Mesenchymal stem cell (in vitro differentiated cells and primary cell): ENCODE results near the gene CLCNKB.
"Not testable (repeated sequence)": the region's sequence is repeated elsewhere in the genome, so short reads cannot be mapped to it uniquely, and the experiment has no call there.

ENCODE experiments used
- DNase-seq: peaks from one replicate; pipeline ENCODE4 v3.0.0-alpha.2; 2013
- H2AFZ ChIP-seq: one replicate; pipeline ENCODE4 v1.6.1; 2013; ENCODE audit warnings: low read depth, mild to moderate bottlenecking, control low read depth, inconsistent platforms, low read length, moderate library complexity
- H2AK5ac ChIP-seq: 2 replicates; pipeline ENCODE4 v1.6.1; 2013; ENCODE audit warnings: low read length, moderate library complexity, mild to moderate bottlenecking, inconsistent platforms; ENCODE audit not compliant: severe bottlenecking
- H2BK120ac ChIP-seq: one replicate; pipeline ENCODE4 v1.6.1; 2013; ENCODE audit warnings: low read depth, mild to moderate bottlenecking, inconsistent platforms, low read length, moderate library complexity
- H2BK12ac ChIP-seq, 2 experiments: one replicate each; pipeline ENCODE4 v1.6.1; 2013; ENCODE audit warnings: inconsistent platforms in 2 of 2, low read length in 2 of 2, mild to moderate bottlenecking in 2 of 2, moderate library complexity in 2 of 2, control low read depth in 1 of 2
- H2BK15ac ChIP-seq: one replicate; pipeline ENCODE4 v1.6.1; 2013; ENCODE audit warnings: mild to moderate bottlenecking, low read depth, inconsistent platforms; ENCODE audit not compliant: poor library complexity, severe bottlenecking
- H2BK5ac ChIP-seq: 2 replicates; pipeline ENCODE4 v1.6.1; 2013; ENCODE audit warnings: low read depth, mild to moderate bottlenecking, low read length, control low read depth, inconsistent platforms; ENCODE audit not compliant: poor library complexity, severe bottlenecking
- H3K14ac ChIP-seq, 2 experiments: one replicate each; pipeline ENCODE4 v1.6.1; 2013; ENCODE audit warnings: inconsistent platforms in 2 of 2, low read length in 2 of 2, control low read depth in 1 of 2, mild to moderate bottlenecking in 1 of 2, moderate library complexity in 1 of 2
- H3K18ac ChIP-seq, 2 experiments: one replicate each; pipeline ENCODE4 v1.6.1; 2013; ENCODE audit warnings: inconsistent platforms in 2 of 2, low read length in 2 of 2, control low read depth in 1 of 2, low read depth in 1 of 2, mild to moderate bottlenecking in 1 of 2
- H3K23ac ChIP-seq, 2 experiments: one replicate each; pipeline ENCODE4 v1.6.1; 2013; ENCODE audit warnings: inconsistent platforms in 2 of 2, low read length in 2 of 2, mild to moderate bottlenecking in 2 of 2, moderate library complexity in 2 of 2, control low read depth in 1 of 2
- H3K27ac ChIP-seq: 2 replicates; pipeline ENCODE4 v1.5.1; 2013; ENCODE audit warnings: mild to moderate bottlenecking, moderate library complexity, low read length, control low read depth, inconsistent platforms; ENCODE audit not compliant: poor library complexity, severe bottlenecking
- H3K27me3 ChIP-seq, 2 experiments: 2 replicates each; pipeline versions ENCODE4 v1.6.1 to v1.7.0; 2013; ENCODE audit warnings: low read length in 2 of 2, mild to moderate bottlenecking in 2 of 2, moderate library complexity in 2 of 2, control low read depth in 1 of 2, inconsistent platforms in 1 of 2; ENCODE audit not compliant: control insufficient read depth in 1 of 2, insufficient read depth in 1 of 2
- H3K36me3 ChIP-seq, 2 experiments: 2 replicates each; pipeline versions ENCODE4 v1.6.1 to v1.7.0; 2013; ENCODE audit warnings: low read length in 2 of 2, control low read depth in 1 of 2, inconsistent platforms in 1 of 2, low read depth in 1 of 2, mild to moderate bottlenecking in 1 of 2; ENCODE audit not compliant: insufficient read depth in 2 of 2, control insufficient read depth in 1 of 2
- H3K4ac ChIP-seq, 2 experiments: one replicate each; pipeline ENCODE4 v1.6.1; 2013; ENCODE audit warnings: inconsistent platforms in 2 of 2, low read length in 2 of 2, mild to moderate bottlenecking in 2 of 2, moderate library complexity in 2 of 2, control low read depth in 1 of 2, low read depth in 1 of 2
- H3K4me1 ChIP-seq: 2 replicates; pipeline ENCODE4 v1.6.1; 2013; ENCODE audit warnings: low read depth, low read length, control low read depth; ENCODE audit not compliant: control insufficient read depth, insufficient read depth
- H3K4me2 ChIP-seq: 2 replicates; pipeline ENCODE4 v1.6.1; 2013; ENCODE audit warnings: low read length, mild to moderate bottlenecking, inconsistent platforms; ENCODE audit not compliant: poor library complexity, severe bottlenecking
- H3K4me3 ChIP-seq, 2 experiments: 2 replicates each; pipeline versions ENCODE4 v1.5.1 to v1.7.0; 2013; ENCODE audit warnings: low read length in 2 of 2, mild to moderate bottlenecking in 2 of 2, control low read depth in 1 of 2, low read depth in 1 of 2; ENCODE audit not compliant: insufficient read depth in 1 of 2
- H3K79me1 ChIP-seq: replicated peaks from 2 replicates; pipeline ENCODE4 v1.6.1; 2013; ENCODE audit warnings: mild to moderate bottlenecking, control low read depth, low read length, inconsistent platforms; ENCODE audit not compliant: poor library complexity, severe bottlenecking
- H3K9ac ChIP-seq: 2 replicates; pipeline ENCODE4 v1.7.0; 2013; ENCODE audit warnings: mild to moderate bottlenecking, low read length, moderate library complexity
- H3K9me3 ChIP-seq: 2 replicates; pipeline ENCODE4 v1.7.0; 2013; ENCODE audit warnings: mild to moderate bottlenecking, low read length; ENCODE audit not compliant: control insufficient read depth
- H4K8ac ChIP-seq: one replicate; pipeline ENCODE4 v1.6.1; 2013; ENCODE audit warnings: inconsistent platforms, mild to moderate bottlenecking, low read length, moderate library complexity
- H4K91ac ChIP-seq: one replicate; pipeline ENCODE4 v1.6.1; 2013; ENCODE audit warnings: mild to moderate bottlenecking, low read length, inconsistent platforms
- WGBS: methylation state at CpG from one replicate; pipeline ENCODE4 v1.1.7; 2013; ENCODE audit warnings: mixed read lengths; 5-methylcytosine and 5-hydroxymethylcytosine counted together

CLCNKB gene

DNA sequence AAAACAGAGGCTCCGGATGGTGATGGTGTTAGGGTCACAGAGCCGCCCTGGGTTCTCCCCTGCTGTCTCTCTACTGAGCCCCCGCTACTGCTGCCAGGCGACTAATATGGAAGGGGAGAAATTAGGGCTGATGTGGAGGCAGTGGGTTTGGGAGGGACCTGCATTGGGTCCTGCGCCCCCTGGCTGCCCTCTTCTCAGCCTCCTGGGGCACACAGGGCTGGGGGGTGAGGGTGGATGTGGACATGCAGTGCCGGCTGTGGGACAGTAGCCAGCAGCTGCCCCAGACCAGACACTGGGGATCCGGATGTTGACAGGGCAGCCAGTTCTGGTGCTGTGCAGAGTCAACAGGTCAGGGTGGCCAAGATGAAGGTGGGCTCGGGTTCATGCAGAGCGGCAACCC is 1.5 kb upstream of the CLCNKB start:
- Histone ChIP-seq H3K9ac (no peak overlapping the region), H2BK5ac (no peak overlapping the region), H2AFZ (no peak overlapping the region), H3K36me3 (no peaks in the 10 kb centered on the region), H3K23ac (no peak overlapping the region), H3K9me3 (no peaks in the 10 kb centered on the region), H3K4me2 (no peak overlapping the region), H2BK120ac (no peak overlapping the region), H2BK15ac (no peak overlapping the region), H3K14ac (no peak overlapping the region), H3K4ac (no peak overlapping the region), H2BK12ac (no peak overlapping the region), H3K18ac (no peak overlapping the region), H3K27ac (no peak overlapping the region), H3K27me3 (peaks cover 12 to 43% of the 10 kb centered on the region in 2 experiments), H3K79me1 (no peaks in the 10 kb centered on the region), H4K8ac (no peak overlapping the region), H4K91ac (no peak overlapping the region), H3K4me3 (no peak overlapping the region), H3K4me1 (no peaks in the 10 kb centered on the region), H2AK5ac (no peak overlapping the region)
- 86% methylated on average over 8 of the region's 9 CpGs for WGBS
- no peak for DNase-seq

DNA sequence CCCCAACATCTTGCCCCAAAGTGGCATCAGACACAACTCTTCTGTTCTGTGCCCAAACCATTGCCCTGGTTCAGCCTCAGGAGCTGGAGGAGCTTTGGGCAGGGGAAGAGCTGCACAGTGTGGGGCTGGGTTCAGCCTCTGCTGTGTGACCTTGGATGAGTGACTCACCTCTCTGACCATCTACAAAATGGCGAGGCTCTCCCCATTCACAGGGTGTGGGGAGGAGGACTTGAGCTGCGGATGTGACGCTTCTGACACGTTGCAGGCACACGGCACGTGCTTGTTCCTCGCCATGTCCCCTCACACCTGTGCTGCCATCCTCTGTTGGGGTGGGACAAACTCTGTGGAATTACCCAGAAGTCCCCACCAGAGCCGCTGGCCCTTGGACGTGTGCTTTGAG is 928 bp upstream of the CLCNKB start:
- not testable (repeated sequence) for H3K4ac ChIP-seq, H3K27ac ChIP-seq, H2BK12ac ChIP-seq, H3K4me2 ChIP-seq, H4K91ac ChIP-seq, H3K18ac ChIP-seq, H3K9ac ChIP-seq, H4K8ac ChIP-seq, H2AK5ac ChIP-seq, H3K4me3 ChIP-seq, H2AFZ ChIP-seq, H3K23ac ChIP-seq, H2BK120ac ChIP-seq, H2BK5ac ChIP-seq, H3K14ac ChIP-seq, H3K36me3 ChIP-seq, H3K79me1 ChIP-seq, DNase-seq, H3K9me3 ChIP-seq, H2BK15ac ChIP-seq, H3K4me1 ChIP-seq
- peaks cover 7 to 43% of the 10 kb centered on the region in 2 experiments for H3K27me3 ChIP-seq
- 78% methylated on average over 8 of the region's 9 CpGs for WGBS

DNA sequence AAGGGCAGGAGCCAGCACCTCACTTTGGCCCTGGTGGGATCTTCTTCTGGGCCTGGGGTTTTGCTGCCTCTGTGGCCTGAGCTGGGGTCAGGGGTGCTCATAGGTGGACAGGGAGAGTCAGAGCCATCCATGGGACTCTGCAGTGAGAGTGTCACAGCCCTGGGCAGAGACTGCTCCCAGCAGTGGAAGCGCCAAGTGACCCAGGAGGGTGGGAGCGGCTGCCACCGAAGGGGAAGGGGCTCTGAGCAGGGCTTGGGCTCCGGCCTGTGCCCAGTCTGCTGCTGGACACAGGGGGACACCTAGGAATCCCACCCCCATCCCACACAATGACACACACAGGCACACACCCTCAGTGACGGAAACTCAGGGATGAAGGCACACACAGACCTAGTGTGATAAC is 368 bp downstream of the CLCNKB start:
- Histone ChIP-seq H2AK5ac (no peak overlapping the region), H3K27ac (no peak overlapping the region), H4K8ac (no peak overlapping the region), H3K79me1 (no peaks in the 10 kb centered on the region), H3K23ac (no peak overlapping the region), H2AFZ (no peak overlapping the region), H3K27me3 (peaks cover 0 to 42% of the 10 kb centered on the region in 2 experiments), H3K14ac (no peak overlapping the region), H2BK5ac (no peak overlapping the region), H3K9ac (no peak overlapping the region), H3K9me3 (no peaks in the 10 kb centered on the region), H4K91ac (no peak overlapping the region), H3K4me2 (no peak overlapping the region), H3K4me3 (no peak overlapping the region), H2BK15ac (no peak overlapping the region), H2BK120ac (no peak overlapping the region), H2BK12ac (no peak overlapping the region), H3K36me3 (no peaks in the 10 kb centered on the region), H3K4ac (no peak overlapping the region), H3K4me1 (peaks cover 5% of the 10 kb centered on the region), H3K18ac (no peak overlapping the region)
- WGBS, result 100% methylated on average over 1 of the region's 5 CpGs
- no peak for DNase-seq

DNA sequence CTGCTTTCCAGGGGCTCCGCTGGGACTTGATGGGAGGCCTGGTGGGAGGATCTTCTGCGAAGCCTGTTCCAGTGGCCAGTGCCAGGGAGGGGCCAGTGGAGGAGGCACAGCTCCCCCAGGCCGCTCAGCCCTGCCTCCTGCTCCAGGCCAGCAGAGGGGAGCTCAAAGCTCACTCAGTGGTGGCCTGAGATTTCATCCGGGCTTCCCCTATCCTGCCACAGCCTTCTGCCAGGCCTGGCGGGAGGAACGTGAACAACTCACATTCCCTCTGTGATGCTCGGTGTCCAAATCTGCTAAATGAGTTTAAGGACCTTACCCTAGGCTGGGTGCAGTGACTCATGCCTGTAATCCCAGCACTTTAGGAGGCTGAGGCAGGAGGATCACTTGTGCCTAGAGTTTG is 3.3 kb downstream of the CLCNKB start:
- 73% methylated on average over 7 of the region's 7 CpGs for whole genome bisulfite sequencing
- Histone ChIP-seq H3K4me1 (peaks cover 12% of the 10 kb centered on the region), H3K79me1 (no peaks in the 10 kb centered on the region), H2AFZ (no peak overlapping the region), H3K4ac (no peak overlapping the region), H3K27ac (no peak overlapping the region), H3K23ac (no peak overlapping the region), H2AK5ac (no peak overlapping the region), H2BK12ac (no peak overlapping the region), H3K36me3 (no peaks in the 10 kb centered on the region), H3K9ac (no peak overlapping the region), H2BK15ac (peak overlapping the region; percentile 45), H3K9me3 (no peaks in the 10 kb centered on the region), H4K8ac (no peak overlapping the region), H3K27me3 (peaks cover 0 to 28% of the 10 kb centered on the region in 2 experiments), H3K4me3 (no peak overlapping the region), H3K18ac (no peak overlapping the region), H3K14ac (no peak overlapping the region), H2BK5ac (no peak overlapping the region), H4K91ac (no peak overlapping the region), H2BK120ac (no peak overlapping the region), H3K4me2 (no peak overlapping the region)
- DNase-seq, result peak; percentile 39
